H1 (cell line): ENCODE results near the gene ATP6V1B1. TPM values are rescaled to one million over a fixed set of nuclear protein-coding genes. Genes with fewer than 3 reads are reported as not detected.
A peak's percentile ranks its signal among the peaks of the same experiment; 100 is the strongest.

ENCODE experiments used
- CTCF ChIA-PET: fragments of 300-600 bp; sonication (Branson Sonifier 250); formaldehyde crosslinking; loops from one replicate; lab custom pipeline; 2021; ENCODE audit not compliant: partially characterized antibody; lab: Charles Lee
- POLR2A ChIA-PET: fragments of 300-600 bp; sonication (Branson Sonifier 250); formaldehyde crosslinking; loops from one replicate; lab custom pipeline; 2021; ENCODE audit warnings: inconsistent platforms; ENCODE audit not compliant: partially characterized antibody; lab: Charles Lee
- DNase-seq, 2 experiments: peaks; one replicate each; pipeline versions ENCODE4 v3.0.0 to v3.0.0-alpha.2; 2010 to 2022; ENCODE audit warnings: low spot score in 2 of 2, low read depth in 1 of 2, mixed read lengths in 1 of 2
- FAIRE-seq: peaks from 2 replicates; lab custom pipeline; 2011; peaks lifted over from hg19 to GRCh38; lab: Jason Lieb, UNC
- H2AFZ ChIP-seq: 2 replicates; pipeline ENCODE4 v1.8.1; 2012; ENCODE audit warnings: low read length, inconsistent platforms
- H2AK5ac ChIP-seq: 2 replicates; pipeline ENCODE4 v1.6.1; 2013; ENCODE audit warnings: low read depth, low read length
- H2BK120ac ChIP-seq: replicated peaks from 2 replicates; pipeline ENCODE3; 2013; ENCODE audit warnings: low read depth, low read length, inconsistent platforms
- H2BK12ac ChIP-seq: 2 replicates; pipeline ENCODE4 v1.6.1; 2013; ENCODE audit warnings: low read depth, low read length
- H2BK15ac ChIP-seq: 2 replicates; pipeline ENCODE4 v1.6.1; 2013; ENCODE audit warnings: low read length
- H2BK20ac ChIP-seq: 2 replicates; pipeline ENCODE4 v1.6.1; 2013; ENCODE audit warnings: low read length
- H2BK5ac ChIP-seq: 2 replicates; pipeline ENCODE4 v1.6.1; 2013; ENCODE audit warnings: low read depth, low read length
- H3K14ac ChIP-seq: 2 replicates; pipeline ENCODE4 v1.6.1; 2013; ENCODE audit warnings: inconsistent platforms; ENCODE audit not compliant: insufficient read length
- H3K18ac ChIP-seq: 2 replicates; pipeline ENCODE4 v1.6.1; 2013; ENCODE audit warnings: low read length; ENCODE audit errors: extremely low read depth
- H3K23ac ChIP-seq: 2 replicates; pipeline ENCODE4 v1.6.1; 2013; ENCODE audit warnings: inconsistent platforms; ENCODE audit not compliant: insufficient read length
- H3K23me2 ChIP-seq: 2 replicates; pipeline ENCODE4 v1.6.1; 2013; ENCODE audit warnings: low read depth, low read length
- H3K27ac ChIP-seq: 2 replicates; pipeline ENCODE4 v1.6.1; 2011; ENCODE audit warnings: low read depth, low read length, inconsistent platforms
- H3K27me3 ChIP-seq, 4 experiments: replicated peaks in 1 of 4; 1 replicate in 1 of 4; 2 replicates in 3 of 4; pipeline versions ENCODE4 v1.6.1 to v1.8.1; 2011 to 2013; ENCODE audit warnings: low read length in 3 of 4, mild to moderate bottlenecking in 3 of 4, inconsistent platforms in 2 of 4, mixed read lengths in 2 of 4, moderate library complexity in 1 of 4; ENCODE audit not compliant: control insufficient read depth in 3 of 4, insufficient read depth in 3 of 4; ENCODE audit errors: extremely low read depth in 1 of 4
- H3K36me3 ChIP-seq, 4 experiments: 2 replicates each; pipeline versions ENCODE4 v1.6.1 to v1.8.1; 2011 to 2013; ENCODE audit warnings: mild to moderate bottlenecking in 4 of 4, low read length in 3 of 4, moderate library complexity in 2 of 4, control low read depth in 1 of 4, inconsistent platforms in 1 of 4; ENCODE audit not compliant: insufficient read depth in 4 of 4, control insufficient read depth in 2 of 4
- H3K4ac ChIP-seq: replicated peaks from 2 replicates; pipeline ENCODE3; 2013; ENCODE audit warnings: low read length, low read depth, mixed read lengths, inconsistent platforms; ENCODE audit not compliant: insufficient read length
- H3K4me1 ChIP-seq, 4 experiments: replicated peaks in 1 of 4; 1 replicate in 1 of 4; 2 replicates in 3 of 4; pipeline versions ENCODE4 v1.6.1 to v1.8.1; 2011 to 2013; ENCODE audit warnings: low read length in 3 of 4, inconsistent platforms in 2 of 4, mixed read lengths in 1 of 4; ENCODE audit not compliant: insufficient read depth in 4 of 4, control insufficient read depth in 3 of 4
- H3K4me2 ChIP-seq, 2 experiments: 2 replicates each; pipeline versions ENCODE4 v1.6.1 to v1.8.1; 2011 to 2013; ENCODE audit warnings: low read depth in 2 of 2, low read length in 2 of 2, control low read depth in 1 of 2, inconsistent platforms in 1 of 2, mild to moderate bottlenecking in 1 of 2; ENCODE audit not compliant: insufficient read depth in 1 of 2
- H3K4me3 ChIP-seq, 4 experiments: fragments of 200-600, 300-600 bp in 1 of 4; sonication (generic), shearing (Covaris generic), sonication (Bioruptor Twin) in 1 of 4; 2 replicates each; pipeline versions ENCODE4 v1.5.1 to v1.8.1; 2011 to 2016; ENCODE audit warnings: low read length in 4 of 4, low read depth in 3 of 4, control low read depth in 2 of 4, inconsistent platforms in 2 of 4, mild to moderate bottlenecking in 2 of 4, mixed read lengths in 1 of 4, moderate library complexity in 1 of 4; ENCODE audit not compliant: insufficient read depth in 2 of 4; ENCODE audit errors: extremely low read depth in 1 of 4
- H3K56ac ChIP-seq: replicated peaks from 2 replicates; pipeline ENCODE3; 2013; ENCODE audit warnings: low read depth, mild to moderate bottlenecking, mixed read lengths, low read length, inconsistent platforms; ENCODE audit not compliant: insufficient read length
- H3K79me1 ChIP-seq: 2 replicates; pipeline ENCODE4 v1.6.1; 2013; ENCODE audit warnings: low read depth, low read length, control low read depth
- H3K79me2 ChIP-seq, 2 experiments: 2 replicates each; pipeline versions ENCODE4 v1.6.1 to v1.8.1; 2012 to 2013; ENCODE audit warnings: low read length in 2 of 2, mild to moderate bottlenecking in 2 of 2, inconsistent platforms in 1 of 2; ENCODE audit not compliant: insufficient read depth in 2 of 2, control insufficient read depth in 1 of 2
- H3K9ac ChIP-seq, 4 experiments: replicated peaks in 1 of 4; 1 replicate in 1 of 4; 2 replicates in 3 of 4; pipeline versions ENCODE4 v1.6.1 to v1.8.1; 2011 to 2013; ENCODE audit warnings: low read depth in 3 of 4, low read length in 3 of 4, control low read depth in 2 of 4, mild to moderate bottlenecking in 2 of 4, moderate library complexity in 2 of 4, inconsistent platforms in 1 of 4; ENCODE audit errors: extremely low read depth in 1 of 4
- H3K9me3 ChIP-seq, 2 experiments: 2 replicates each; pipeline versions ENCODE4 v1.6.1 to v1.8.1; 2012 to 2013; ENCODE audit warnings: mild to moderate bottlenecking in 2 of 2, moderate library complexity in 2 of 2, control low read depth in 1 of 2, inconsistent platforms in 1 of 2, low read depth in 1 of 2, low read length in 1 of 2, mixed read lengths in 1 of 2; ENCODE audit not compliant: insufficient read depth in 2 of 2
- H4K20me1 ChIP-seq, 2 experiments: replicated peaks in 1 of 2; 2 replicates each; pipeline versions ENCODE3 to v1.8.1; 2011 to 2013; ENCODE audit warnings: inconsistent platforms in 2 of 2, low read length in 2 of 2, mild to moderate bottlenecking in 1 of 2; ENCODE audit not compliant: insufficient read depth in 2 of 2, control insufficient read depth in 1 of 2
- H4K5ac ChIP-seq: 2 replicates; pipeline ENCODE4 v1.6.1; 2013; ENCODE audit warnings: low read length, low read depth, mixed read lengths, inconsistent platforms; ENCODE audit not compliant: insufficient read length
- H4K8ac ChIP-seq: 2 replicates; pipeline ENCODE4 v1.8.0; 2013; ENCODE audit warnings: mild to moderate bottlenecking, moderate library complexity, low read length, inconsistent platforms; ENCODE audit not compliant: insufficient read depth; ENCODE audit errors: extremely low read depth
- H4K91ac ChIP-seq: replicated peaks from 2 replicates; pipeline ENCODE3; 2013; ENCODE audit warnings: low read length, mixed read lengths, inconsistent platforms; ENCODE audit not compliant: insufficient read length
- CBX5 ChIP-seq: fragments of 300-800, 300-1000 bp; sonication (generic); IDR thresholded peaks from 2 replicates; pipeline ENCODE4 v1.7.1; 2016; ENCODE audit warnings: antibody characterized with exemption, low read length, low read depth
- GABPA ChIP-seq: IDR thresholded peaks from 2 replicates; pipeline ENCODE4 v1.6.1; 2011; ENCODE audit warnings: mild to moderate bottlenecking, low read length, moderate library complexity, borderline replicate concordance; ENCODE audit not compliant: insufficient read depth
- MAFK ChIP-seq: IDR thresholded peaks from 2 replicates; pipeline ENCODE4 v1.6.1; 2012; ENCODE audit warnings: low read depth, mild to moderate bottlenecking, improper control_type of control experiment, low read length
- MAX ChIP-seq: IDR thresholded peaks from 2 replicates; pipeline ENCODE4 v1.6.1; 2012; ENCODE audit warnings: inconsistent platforms
- SIN3A ChIP-seq, 2 experiments: IDR thresholded peaks in 1 of 2; conservative IDR thresholded peaks in 1 of 2; 2 replicates each; pipeline ENCODE4 v1.6.1; 2011 to 2012; ENCODE audit warnings: low read length in 2 of 2, improper control_type of control experiment in 1 of 2, low read depth in 1 of 2, mild to moderate bottlenecking in 1 of 2
- TBP ChIP-seq: IDR thresholded peaks from 2 replicates; pipeline ENCODE4 v1.6.1; 2011; ENCODE audit warnings: low read depth, low read length, improper control_type of control experiment
- WGBS, 2 experiments: shearing (Covaris generic) in 1 of 2; methylation state at CpG; one replicate each; pipeline versions ENCODE4 v1.1.6 to v1.1.7; 2013 to 2015; ENCODE audit warnings: low lambda C conversion rate in 2 of 2, mixed read lengths in 2 of 2, inconsistent platforms in 1 of 2, low coverage in 1 of 2, missing lambda C conversion rate in 1 of 2; ENCODE audit not compliant: insufficient replicate concordance in 2 of 2, insufficient coverage in 1 of 2, insufficient read length in 1 of 2; ENCODE audit errors: extremely low coverage in 1 of 2, missing lambda C conversion rate in 1 of 2; 5-methylcytosine and 5-hydroxymethylcytosine counted together
- polyA plus RNA-seq, 7 experiments: library from polyadenylated mRNA; depleted of rRNA in 3 of 7; stranded (reverse) in 5 of 7; unstranded in 2 of 7; fragments of >200 nt in 5 of 7; fragments of 200-250 nt in 2 of 7; gene quantifications; 1 replicate in 5 of 7; 2 replicates in 1 of 7; 4 replicates in 1 of 7; pipeline versions ENCODE4 v1.2.1 to v1.2.3, GENCODE V29; 2011 to 2013; ENCODE audit warnings: missing spikeins in 2 of 7, mixed read lengths in 2 of 7
- total RNA-seq: library from RNA; stranded (reverse); fragmentation: NEBNext Ultra II Directional; extraction: Animal tissue kit (Norgen Biotek cat#: 25700); gene quantifications from 2 replicates; pipeline ENCODE4 v1.2.1, GENCODE V29; 2021
- TF ChIP-seq, protein P1 (sequence below): IDR thresholded peaks from 2 replicates; pipeline ENCODE4 v1.6.1; 2012; ENCODE audit warnings: inconsistent platforms

Gene ATP6V1B1
- total and polyA plus RNA-seq, 2 of the 8 experiments (the other 6 are each of a cell fraction or from before 2014, with no cell fraction given), result not detected

GRCh38 chr2:71001592-71001927 is 65.9 kb downstream of the ATP6V1B1 start:
- Histone ChIP-seq H2BK120ac (no peak overlapping the region), H2BK12ac (peak overlapping the region; percentile 96), H2AFZ (peak overlapping the region; percentile 25; the same call in 1 of the 2 replicates), H2AK5ac (no peak overlapping the region), H4K8ac (0 out of 2 replicates have a peak overlapping the region, but pooled peaks have one; percentile 26), H3K4me3 (no peak overlapping the region; a peak in 2 of 8 replicates), H2BK20ac (0 out of 2 replicates have a peak overlapping the region, but pooled peaks have one; percentile 55), H3K9ac (no peak overlapping the region), H3K27ac (no peak overlapping the region), H3K56ac (no peak overlapping the region), H2BK15ac (peak overlapping the region; percentile 50; the same call in 1 of the 2 replicates), H4K20me1 (no peaks in the 10 kb centered on the region), H3K4ac (no peak overlapping the region), H3K23me2 (no peaks in the 10 kb centered on the region; the same call in 1 of the 2 replicates), H3K14ac (no peak overlapping the region), H3K79me1 (no peaks in the 10 kb centered on the region), H3K9me3 (no peaks in the 10 kb centered on the region), H4K91ac (peak overlapping the region; percentile 81), H3K23ac (no peak overlapping the region), H3K4me2 (peak overlapping the region; percentile 17 to 67; a peak in 1 of 4 replicates), H3K18ac (peak overlapping the region; percentile 83), H3K4me1 (peaks cover 3 to 11% (median 7%) of the 10 kb centered on the region in 4 experiments; a peak in 5 of 7 replicates), H4K5ac (no peak overlapping the region), H3K36me3 (no peaks in the 10 kb centered on the region), H3K79me2 (no peaks in the 10 kb centered on the region), H3K27me3 (peaks cover 0 to 7% (median 0%) of the 10 kb centered on the region in 4 experiments; a peak in 4 of 7 replicates), H2BK5ac (peak overlapping the region; percentile 69; the same call in 1 of the 2 replicates)
- DNase-seq (no peak), FAIRE-seq (no peak)
- 84% methylated on average over 5 of the region's 5 CpGs; no CpG with 5 or more reads in 1 of the 2 experiments for WGBS, 2 experiments
- POLR2A ChIA-PET, result interaction anchor here (1.7 to 2.1 kb wide), 2 partner anchors 17 to 67 kb away, joined by 5 to 7 read pairs; partner anchors contain the start of gene NAGK
- CTCF ChIA-PET, result interaction anchor here (0.5 to 3.4 kb wide), 33 partner anchors 9 to 945 kb away, joined by 3 to 19 read pairs (median 4); partner anchors contain the start of gene ANKRD53
- no peak for TF ChIP-seq CBX5
- no peak for TF ChIP-seq SIN3A (conservative IDR thresholded peaks at IDR 0.05 in 1 of 2, IDR thresholded peaks at IDR 0.05 in 1 of 2; ENCODE audit: low read depth in 1 of 2, low read length in 2 of 2)
- TF ChIP-seq, protein P1, sequence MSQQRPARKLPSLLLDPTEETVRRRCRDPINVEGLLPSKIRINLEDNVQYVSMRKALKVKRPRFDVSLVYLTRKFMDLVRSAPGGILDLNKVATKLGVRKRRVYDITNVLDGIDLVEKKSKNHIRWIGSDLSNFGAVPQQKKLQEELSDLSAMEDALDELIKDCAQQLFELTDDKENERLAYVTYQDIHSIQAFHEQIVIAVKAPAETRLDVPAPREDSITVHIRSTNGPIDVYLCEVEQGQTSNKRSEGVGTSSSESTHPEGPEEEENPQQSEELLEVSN, result peak; percentile 59
- no peak for TF ChIP-seq GABPA
- no peak for TF ChIP-seq MAFK
- TF ChIP-seq MAX, result peak; percentile 61; the same call in 1 of the 2 replicates
- TF ChIP-seq TBP, result no peak
